ENCODE data around the gene TSSK3.

TSSK3 gene, protein sequence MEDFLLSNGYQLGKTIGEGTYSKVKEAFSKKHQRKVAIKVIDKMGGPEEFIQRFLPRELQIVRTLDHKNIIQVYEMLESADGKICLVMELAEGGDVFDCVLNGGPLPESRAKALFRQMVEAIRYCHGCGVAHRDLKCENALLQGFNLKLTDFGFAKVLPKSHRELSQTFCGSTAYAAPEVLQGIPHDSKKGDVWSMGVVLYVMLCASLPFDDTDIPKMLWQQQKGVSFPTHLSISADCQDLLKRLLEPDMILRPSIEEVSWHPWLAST

GRCh38 chr1:32362474-32363313, at the start of gene TSSK3, which contains the start of gene FAM229A:
Gene TSSK3, plus strand, starts transcription at chr1:32362539. Its CDS starts 163 bp downstream, at chr1:32362702.
Gene FAM229A, minus strand, starts transcription at chr1:32362485. Its CDS starts 394 bp downstream, at chr1:32362091.
- no peak for DNase-seq

DNA sequence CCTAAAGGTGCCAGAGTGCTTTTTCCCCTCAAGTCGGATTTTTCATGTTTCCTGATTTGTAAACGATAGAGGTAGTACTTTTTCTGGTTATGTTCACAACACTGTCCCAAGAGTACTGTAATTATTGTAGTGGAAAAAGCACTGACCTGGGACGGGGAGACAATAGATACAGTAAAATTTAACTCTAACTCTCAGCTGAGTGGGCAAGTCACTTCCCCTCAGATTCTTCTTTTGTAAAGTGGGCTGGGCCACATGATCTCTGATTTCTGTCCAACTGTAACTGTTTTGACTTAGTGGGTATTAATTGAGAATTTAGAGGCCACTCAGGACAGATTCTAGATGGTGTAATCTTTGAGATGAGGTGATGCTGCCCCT, 45.4 kb upstream of the TSSK3 start:
- no peak for DNase-seq

DNA sequence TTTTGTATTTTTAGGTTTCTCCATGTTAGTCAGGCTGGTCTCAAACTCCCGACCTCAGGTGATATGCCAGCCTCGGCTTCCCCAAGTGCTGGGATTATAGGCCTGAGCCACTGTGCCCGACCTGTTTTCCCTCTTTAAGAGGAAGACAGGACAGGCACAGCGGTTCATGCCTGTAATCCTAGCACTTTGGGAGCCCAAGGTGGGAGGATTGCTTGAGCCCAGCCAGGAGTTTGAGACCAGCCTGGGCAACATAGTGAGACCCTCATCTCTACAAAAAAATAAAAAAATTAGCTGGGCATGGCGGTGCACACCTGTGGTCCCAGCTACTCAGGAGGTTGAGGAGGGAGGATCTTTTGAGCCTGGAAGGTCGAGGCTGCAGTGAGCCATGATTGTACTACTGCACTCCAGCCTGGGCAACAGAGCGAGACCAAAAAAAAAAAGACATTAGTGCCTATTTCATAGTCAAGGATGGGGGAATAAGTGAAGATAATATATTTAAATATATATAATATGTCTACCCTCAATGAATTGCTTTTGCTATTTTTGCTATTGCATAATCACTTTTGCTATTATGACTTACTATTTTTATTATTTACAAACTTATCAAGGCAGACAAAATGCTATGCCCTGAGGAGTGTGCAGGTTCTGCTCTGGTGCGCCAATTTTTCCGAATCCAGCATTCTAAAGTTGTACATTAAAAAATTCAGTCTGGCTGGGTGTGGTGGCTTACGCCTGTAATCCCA, 44.0 kb upstream of the TSSK3 start:
- no peak for DNase-seq

- peak; percentile 40 for DNase-seq
These were observed 40.5 kb upstream of the TSSK3 start for GRCh38 chr1:32321712-32322291.

GRCh38 chr1:32327204-32327603, 35.1 kb upstream of the TSSK3 start:
- DNase-seq = no peak

- DNase-seq = no peak
These were observed 32.3 kb upstream of the TSSK3 start for GRCh38 chr1:32329931-32330466.

DNA sequence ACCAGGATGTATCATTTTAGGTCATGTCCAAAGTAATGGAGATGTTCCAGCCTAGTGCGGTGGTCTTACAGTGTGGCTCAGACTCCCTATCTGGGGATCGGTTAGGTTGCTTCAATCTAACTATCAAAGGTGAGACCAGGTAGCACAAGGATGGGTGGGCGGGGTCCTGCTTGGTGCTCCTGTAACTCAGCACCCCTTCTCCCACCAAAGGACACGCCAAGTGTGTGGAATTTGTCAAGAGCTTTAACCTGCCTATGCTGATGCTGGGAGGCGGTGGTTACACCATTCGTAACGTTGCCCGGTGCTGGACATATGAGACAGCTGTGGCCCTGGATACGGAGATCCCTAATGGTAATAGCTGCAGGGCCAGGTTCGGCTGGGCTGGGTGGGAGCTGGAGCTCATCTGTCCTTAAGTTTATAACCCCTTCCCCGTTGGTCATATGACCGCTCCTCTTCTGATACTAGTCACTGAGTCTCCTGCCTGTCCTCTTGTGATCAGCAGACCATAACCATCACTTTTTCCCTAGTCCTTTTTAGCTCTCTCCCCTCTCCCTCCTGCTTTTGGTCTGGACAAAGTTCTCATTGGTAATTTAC, 31.7 kb upstream of the TSSK3 start:
- DNase-seq = no peak

DNA sequence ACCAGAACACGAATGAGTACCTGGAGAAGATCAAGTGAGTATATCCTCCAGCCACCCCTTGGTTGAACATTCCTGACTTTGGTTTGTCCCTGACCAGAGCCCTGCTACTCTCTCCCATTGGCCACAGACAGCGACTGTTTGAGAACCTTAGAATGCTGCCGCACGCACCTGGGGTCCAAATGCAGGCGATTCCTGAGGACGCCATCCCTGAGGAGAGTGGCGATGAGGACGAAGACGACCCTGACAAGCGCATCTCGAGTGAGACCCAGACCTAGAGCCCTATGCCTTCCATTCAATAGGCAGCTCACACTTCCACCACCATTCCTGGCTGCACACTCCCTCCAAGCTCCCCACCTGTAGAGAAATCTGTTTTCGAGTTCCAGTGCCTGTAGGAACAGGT, 30.8 kb upstream of the TSSK3 start:
- DNase-seq = no peak

- DNase-seq = no peak
These were observed 29.9 kb upstream of the TSSK3 start for GRCh38 chr1:32332290-32333079.

- no peak for DNase-seq
These were observed 28.9 kb upstream of the TSSK3 start for GRCh38 chr1:32333251-32333963.

- no peak for DNase-seq
These were observed 28.0 kb upstream of the TSSK3 start for GRCh38 chr1:32334274-32334861.

DNA sequence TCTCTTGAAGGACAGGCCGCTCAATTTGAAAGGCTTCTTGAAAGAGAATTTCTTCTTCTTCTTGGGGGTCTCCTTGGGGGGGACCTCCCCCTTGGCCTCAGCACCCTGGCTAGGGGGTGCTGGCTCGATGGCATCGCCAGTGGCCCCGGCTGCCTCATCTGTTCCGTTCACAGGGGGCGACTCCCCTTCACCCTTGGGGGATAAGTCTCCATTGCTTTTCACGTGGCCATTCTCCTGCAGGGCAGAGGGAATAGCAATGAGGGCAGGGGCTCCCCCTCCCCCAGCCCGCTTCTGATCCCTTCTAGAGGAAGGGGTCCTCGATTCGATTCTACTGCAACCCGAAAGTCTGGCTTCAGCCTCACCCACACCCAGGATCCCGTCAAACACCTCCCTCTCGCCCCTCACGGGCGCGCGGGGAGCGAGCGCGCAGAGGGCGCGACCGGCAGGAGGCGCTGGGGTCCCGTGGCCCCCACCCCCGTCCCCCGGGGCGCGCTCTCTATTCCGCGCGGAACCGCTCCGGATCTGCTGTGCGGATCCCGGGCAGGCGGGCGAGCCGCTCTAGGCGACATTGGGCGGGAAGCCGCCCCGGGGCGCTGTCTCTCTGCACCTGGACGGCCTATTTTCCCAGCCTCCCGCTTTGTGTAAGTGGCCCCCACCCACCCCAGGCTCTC, 27.3 kb upstream of the TSSK3 start:
- peak; percentile 56 for DNase-seq

DNA sequence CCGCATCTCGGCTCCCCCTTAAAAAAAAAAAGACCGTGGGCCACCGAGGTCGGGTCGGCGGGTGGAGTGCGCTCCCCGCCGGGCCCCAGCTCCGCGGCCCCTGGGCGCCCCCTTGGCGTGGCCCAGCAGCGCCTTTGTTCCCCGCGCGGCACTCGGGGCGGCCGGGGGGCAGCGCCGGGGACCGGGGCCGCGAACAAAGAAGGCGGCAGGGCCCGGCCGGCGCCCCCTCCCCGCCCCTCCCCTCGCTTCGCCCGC, 26.9 kb upstream of the TSSK3 start:
- DNase-seq = no peak

DNA sequence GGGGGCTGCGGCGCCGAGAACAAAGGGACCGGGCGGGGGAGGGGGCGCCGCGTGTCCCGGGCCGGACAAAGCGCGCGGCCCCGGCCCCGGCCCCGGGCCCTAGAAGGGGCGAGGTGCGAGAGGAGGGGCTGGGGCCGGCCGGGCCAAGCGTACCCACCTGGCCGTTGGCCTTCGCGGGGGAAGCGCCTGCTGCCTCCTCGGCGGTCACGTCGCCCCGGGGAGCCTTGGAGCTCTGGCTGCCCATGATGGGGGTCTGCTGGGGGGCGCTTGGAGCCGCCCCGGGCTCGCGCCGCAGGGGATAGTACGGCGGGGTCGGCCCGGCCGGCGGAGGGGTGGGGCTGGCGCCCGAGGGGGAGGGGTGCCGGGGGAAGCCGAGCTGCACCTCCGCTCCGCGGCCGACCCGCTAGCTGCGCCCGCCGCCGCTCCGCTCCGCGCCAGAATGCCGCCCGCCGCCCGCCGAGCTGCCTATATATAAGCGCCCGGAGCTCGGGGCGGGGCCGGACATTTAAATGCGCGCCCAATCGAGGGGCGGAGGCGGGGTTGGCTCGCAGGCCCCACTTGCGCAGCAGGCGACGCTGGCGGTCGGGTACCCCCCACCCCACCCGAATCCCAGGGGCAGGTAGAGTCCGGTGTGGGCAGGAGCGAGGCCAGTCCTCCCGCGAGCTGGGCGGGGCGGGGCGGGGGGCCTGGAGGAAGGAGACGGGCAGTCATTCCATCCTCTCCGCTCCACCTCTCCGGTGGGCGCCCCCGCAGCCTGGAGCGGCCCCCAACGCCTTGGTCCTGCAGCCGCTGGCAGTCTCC, 26.3 kb upstream of the TSSK3 start, which contains the start of gene MARCKSL1:
MARCKSL1 (minus strand) TSS at position 444 of the 801 bp plus-strand sequence; CDS start at position 244, 200 bp downstream.
- peak; percentile 81 for DNase-seq

- DNase-seq = no peak
These were observed 25.8 kb upstream of the TSSK3 start for GRCh38 chr1:32336591-32336932.

- peak; percentile 77 for DNase-seq
These were observed 25.2 kb upstream of the TSSK3 start for GRCh38 chr1:32336963-32337675.

- peak; percentile 37 for DNase-seq
These were observed 24.3 kb upstream of the TSSK3 start for GRCh38 chr1:32337855-32338636.

GRCh38 chr1:32338637-32339145, 23.6 kb upstream of the TSSK3 start:
- DNase-seq = no peak
